ENCODE data around the gene CDYL.

DNA sequence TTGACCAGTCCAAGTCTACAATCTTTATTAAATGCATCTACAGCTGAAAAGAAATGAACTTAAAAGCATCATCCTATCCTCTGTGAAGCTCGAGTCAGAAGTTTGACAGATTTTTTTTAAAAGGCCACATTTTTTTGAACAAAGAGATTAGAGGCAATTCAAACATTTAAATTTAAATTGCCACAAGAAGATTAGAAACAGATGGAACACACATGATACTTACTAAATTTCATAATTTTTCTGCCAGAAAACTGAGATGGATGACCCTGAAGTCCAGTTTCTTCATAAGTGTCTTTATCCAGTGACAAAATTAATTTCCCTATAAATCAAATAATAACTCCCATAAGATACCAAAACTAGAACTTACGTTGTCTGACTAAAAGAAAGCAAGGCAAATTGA is 223.4 kb downstream of the CDYL start:
- TF ChIP-seq, protein P1, sequence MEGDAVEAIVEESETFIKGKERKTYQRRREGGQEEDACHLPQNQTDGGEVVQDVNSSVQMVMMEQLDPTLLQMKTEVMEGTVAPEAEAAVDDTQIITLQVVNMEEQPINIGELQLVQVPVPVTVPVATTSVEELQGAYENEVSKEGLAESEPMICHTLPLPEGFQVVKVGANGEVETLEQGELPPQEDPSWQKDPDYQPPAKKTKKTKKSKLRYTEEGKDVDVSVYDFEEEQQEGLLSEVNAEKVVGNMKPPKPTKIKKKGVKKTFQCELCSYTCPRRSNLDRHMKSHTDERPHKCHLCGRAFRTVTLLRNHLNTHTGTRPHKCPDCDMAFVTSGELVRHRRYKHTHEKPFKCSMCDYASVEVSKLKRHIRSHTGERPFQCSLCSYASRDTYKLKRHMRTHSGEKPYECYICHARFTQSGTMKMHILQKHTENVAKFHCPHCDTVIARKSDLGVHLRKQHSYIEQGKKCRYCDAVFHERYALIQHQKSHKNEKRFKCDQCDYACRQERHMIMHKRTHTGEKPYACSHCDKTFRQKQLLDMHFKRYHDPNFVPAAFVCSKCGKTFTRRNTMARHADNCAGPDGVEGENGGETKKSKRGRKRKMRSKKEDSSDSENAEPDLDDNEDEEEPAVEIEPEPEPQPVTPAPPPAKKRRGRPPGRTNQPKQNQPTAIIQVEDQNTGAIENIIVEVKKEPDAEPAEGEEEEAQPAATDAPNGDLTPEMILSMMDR (IDR thresholded peaks at IDR 0.05) = no peak
- TF ChIP-seq EZH2 (IDR thresholded peaks at IDR 0.05) (no peak), EZH2phosphoT487 (IDR thresholded peaks at IDR 0.05) (no peak)

Measured in neural progenitor cell (in vitro differentiated cells).